Fibroblast of lung (primary cell): Measurements from ENCODE around the gene NPNT. TPM values are rescaled to one million over a fixed set of nuclear protein-coding genes. Genes with fewer than 3 reads are reported as not detected.

ENCODE experiments used
- DNase-seq, 2 donors: peaks; one replicate each; pipeline versions ENCODE4 v3.0.0 to v3.0.0-alpha.2; 2010; ENCODE audit warnings: low read depth in 2 of 2
- H2AFZ ChIP-seq: 2 replicates; pipeline ENCODE4 v1.5.1; 2012; ENCODE audit warnings: low read length, control low read depth, inconsistent platforms
- H3K27ac ChIP-seq: 2 replicates; pipeline ENCODE4 v1.5.1; 2011; ENCODE audit warnings: low read length, control low read depth; ENCODE audit not compliant: insufficient read depth
- H3K27me3 ChIP-seq: 2 replicates; pipeline ENCODE4 v1.5.1; 2011; ENCODE audit warnings: mild to moderate bottlenecking, low read length; ENCODE audit not compliant: control insufficient read depth, insufficient read depth
- H3K36me3 ChIP-seq: 2 replicates; pipeline ENCODE4 v1.5.1; 2011; ENCODE audit warnings: low read length; ENCODE audit not compliant: control insufficient read depth, insufficient read depth
- H3K4me1 ChIP-seq: 2 replicates; pipeline ENCODE4 v1.5.1; 2011; ENCODE audit warnings: low read length; ENCODE audit not compliant: control insufficient read depth, insufficient read depth; ENCODE audit errors: extremely low read depth
- H3K4me2 ChIP-seq: 2 replicates; pipeline ENCODE4 v1.5.1; 2011; ENCODE audit warnings: low read length, control low read depth; ENCODE audit not compliant: insufficient read depth; ENCODE audit errors: extremely low read depth
- H3K4me3 ChIP-seq, 4 experiments: fragments of 200-600 bp in 1 of 4; sonication (generic) in 1 of 4; replicated peaks in 1 of 4; 2 replicates each; pipeline ENCODE4 v1.5.1; 2011 to 2016; ENCODE audit warnings: low read length in 4 of 4, low read depth in 3 of 4, mild to moderate bottlenecking in 3 of 4, control low read depth in 2 of 4, inconsistent platforms in 1 of 4, mixed read lengths in 1 of 4; ENCODE audit not compliant: insufficient read depth in 1 of 4; ENCODE audit errors: control extremely low read depth in 1 of 4
- H3K79me2 ChIP-seq: 2 replicates; pipeline ENCODE4 v1.5.1; 2012; ENCODE audit warnings: mild to moderate bottlenecking, low read length, inconsistent platforms; ENCODE audit not compliant: control insufficient read depth, insufficient read depth
- H3K9ac ChIP-seq: 2 replicates; pipeline ENCODE4 v1.5.1; 2011; ENCODE audit warnings: mild to moderate bottlenecking, low read length, control low read depth; ENCODE audit not compliant: insufficient read depth
- H3K9me3 ChIP-seq: 2 replicates; pipeline ENCODE4 v1.5.1; 2012; ENCODE audit warnings: low read depth, low read length; ENCODE audit not compliant: control insufficient read depth, insufficient read depth
- H4K20me1 ChIP-seq: 2 replicates; pipeline ENCODE4 v1.5.1; 2011; ENCODE audit warnings: low read length; ENCODE audit not compliant: control insufficient read depth, insufficient read depth; ENCODE audit errors: extremely low read depth
- CTCF ChIP-seq, 2 donors: IDR thresholded peaks in 1 of 2; conservative IDR thresholded peaks in 1 of 2; 1 replicate in 1 of 2; 2 replicates in 1 of 2; pipeline ENCODE4 v1.5.1; 2011 to 2012; ENCODE audit warnings: low read length in 2 of 2, control low read depth in 1 of 2, inconsistent platforms in 1 of 2, low read depth in 1 of 2, mild to moderate bottlenecking in 1 of 2
- EZH2 ChIP-seq: IDR thresholded peaks from 2 replicates; pipeline ENCODE4 v1.5.1; 2012; ENCODE audit warnings: low read length, control low read depth, mild to moderate bottlenecking; ENCODE audit errors: missing control alignments
- polyA plus RNA-seq, 2 donors: library from polyadenylated mRNA; depleted of rRNA in 1 of 2; stranded (reverse) in 1 of 2; unstranded in 1 of 2; fragments of >200 nt; gene quantifications; 2 replicates each; pipeline ENCODE4 v1.2.1, GENCODE V29; 2011 to 2012; ENCODE audit warnings: missing spikeins in 1 of 2
- total RNA-seq: library from RNA; depleted of rRNA; stranded (reverse); fragments of >200 nt; gene quantifications from 2 replicates; pipeline ENCODE4 v1.2.1, GENCODE V29; 2014

Gene NPNT
- total and polyA plus RNA-seq, 2 donors (not counting 1 experiment from before 2014, with no cell fraction given): 0.02 to 5.9 TPM

GRCh38 chr4:105988671-105989070 is 93.4 kb downstream of the NPNT start:
- Histone ChIP-seq H3K9me3 (no peaks in the 10 kb centered on the region), H3K27me3 (no peaks in the 10 kb centered on the region), H3K9ac (no peak overlapping the region), H3K4me2 (no peak overlapping the region), H3K4me3 (no peak overlapping the region), H3K4me1 (no peaks in the 10 kb centered on the region), H2AFZ (no peak overlapping the region), H4K20me1 (no peaks in the 10 kb centered on the region), H3K36me3 (no peaks in the 10 kb centered on the region), H3K79me2 (no peaks in the 10 kb centered on the region), H3K27ac (no peak overlapping the region)
- TF ChIP-seq EZH2 (no peak), CTCF (conservative IDR thresholded peaks at IDR 0.05 in 1 of 2, IDR thresholded peaks at IDR 0.05 in 1 of 2; ENCODE audit: low read depth in 1 of 2, low read length in 2 of 2) (no peak)
- no peak for DNase-seq

- Histone ChIP-seq H3K9ac (no peak overlapping the region), H3K4me2 (no peak overlapping the region), H3K4me1 (no peaks in the 10 kb centered on the region), H3K9me3 (no peaks in the 10 kb centered on the region), H3K36me3 (no peaks in the 10 kb centered on the region), H3K27me3 (no peaks in the 10 kb centered on the region), H3K4me3 (no peak overlapping the region), H2AFZ (no peak overlapping the region), H4K20me1 (no peaks in the 10 kb centered on the region), H3K79me2 (no peaks in the 10 kb centered on the region), H3K27ac (no peak overlapping the region)
- no peak for DNase-seq
- TF ChIP-seq EZH2 (no peak), CTCF (conservative IDR thresholded peaks at IDR 0.05 in 1 of 2, IDR thresholded peaks at IDR 0.05 in 1 of 2; ENCODE audit: low read depth in 1 of 2, low read length in 2 of 2) (no peak)
Observed at GRCh38 chr4:105989485-105990242, 94.4 kb downstream of the NPNT start.

- no peak overlapping the region for H2AFZ ChIP-seq
- TF ChIP-seq CTCF (conservative IDR thresholded peaks at IDR 0.05 in 1 of 2, IDR thresholded peaks at IDR 0.05 in 1 of 2; ENCODE audit: low read depth in 1 of 2, low read length in 2 of 2) (no peak), EZH2 (no peak)
Observed at GRCh38 chr4:105990933-105991332, 95.7 kb downstream of the NPNT start.

More at GRCh38 chr4:105990933-105991332, 95.7 kb downstream of the NPNT start:
- Histone ChIP-seq H3K9me3 (no peaks in the 10 kb centered on the region), H3K79me2 (no peaks in the 10 kb centered on the region), H3K4me3 (no peak overlapping the region), H3K27me3 (no peaks in the 10 kb centered on the region), H3K4me1 (no peaks in the 10 kb centered on the region), H3K36me3 (no peaks in the 10 kb centered on the region), H3K9ac (no peak overlapping the region), H3K4me2 (no peak overlapping the region), H3K27ac (no peak overlapping the region), H4K20me1 (no peaks in the 10 kb centered on the region)
- DNase-seq: peak; percentile 10 to 66
